DMS114 treated with DMSO at 0.1 percent for 48 hours (cell line): ENCODE measurements around the gene PIM2.

Source experiments
- DNase-seq: peaks from one replicate; lab custom pipeline; 2025; ENCODE audit not compliant: unreplicated experiment; lab: John Stamatoyannopoulos, UW

PIM2 gene

GRCh38 chrX:48936429-48937053 is 17.7 kb upstream of the PIM2 start:
- no peak for DNase-seq

- DNase-seq = no peak
These were observed 16.5 kb upstream of the PIM2 start for GRCh38 chrX:48935301-48935670.

GRCh38 chrX:48934581-48935300 is 15.9 kb upstream of the PIM2 start:
- DNase-seq = no peak

GRCh38 chrX:48933757-48934156 is 14.9 kb upstream of the PIM2 start:
- no peak for DNase-seq

- no peak for DNase-seq
These were observed 9.0 kb upstream of the PIM2 start for GRCh38 chrX:48927736-48928382.

- DNase-seq = no peak
These were observed 8.3 kb upstream of the PIM2 start for GRCh38 chrX:48927123-48927522.

- DNase-seq = no peak
These were observed 5.4 kb upstream of the PIM2 start for GRCh38 chrX:48924270-48924669.

GRCh38 chrX:48923771-48924170 is 4.9 kb upstream of the PIM2 start:
- no peak for DNase-seq

- no peak for DNase-seq
These were observed 1.9 kb upstream of the PIM2 start for GRCh38 chrX:48920718-48921104.

- DNase-seq = no peak
These were observed 1.3 kb upstream of the PIM2 start for GRCh38 chrX:48919947-48920717.

- no peak for DNase-seq
These were observed 577 bp upstream of the PIM2 start for GRCh38 chrX:48919360-48919841.

GRCh38 chrX:48918301-48918642 is 552 bp downstream of the PIM2 start:
- no peak for DNase-seq

GRCh38 chrX:48917139-48918001 is 1.5 kb downstream of the PIM2 start:
- peak; percentile 87 for DNase-seq

- DNase-seq = no peak
These were observed 4.0 kb downstream of the PIM2 start for GRCh38 chrX:48914593-48915493.

GRCh38 chrX:48913605-48914366 is 5.0 kb downstream of the PIM2 start:
- no peak for DNase-seq

GRCh38 chrX:48911412-48912182 is 7.2 kb downstream of the PIM2 start, which contains the start of gene SLC35A2:
Gene SLC35A2 (minus strand): TSS chrX:48911646. CDS start chrX:48911636, 10 bp downstream.
- peak; percentile 47 for DNase-seq

GRCh38 chrX:48910926-48911411 is 7.9 kb downstream of the PIM2 start:
- no peak for DNase-seq
